Measurements from ENCODE around the gene CRKL. TPM values are rescaled to one million over a fixed set of nuclear protein-coding genes. Genes with fewer than 3 reads are reported as not detected.

The CRKL gene
- total RNA-seq, 1 experiment from 2014 or later: 39.5 TPM

Other genes with a start within 250 kb of the CRKL start
- 11.2 and 11.3 TPM in 2 replicates for gene SERPIND1, start 143.3 kb upstream of the CRKL start, total RNA-seq (2014; rRNA removed; shearing (Covaris generic))
- 17.3 and 24.6 TPM in 2 replicates for gene PI4KA, start 58.6 kb upstream of the CRKL start, total RNA-seq (2014; rRNA removed; shearing (Covaris generic))
- 9.0 and 11.2 TPM in 2 replicates for gene SNAP29, start 58.4 kb upstream of the CRKL start, total RNA-seq (2014; rRNA removed; shearing (Covaris generic))
- 0.98 and 1.4 TPM in 2 replicates for gene AIFM3, start 49.8 kb downstream of the CRKL start, total RNA-seq (2014; rRNA removed; shearing (Covaris generic))
- 20.1 and 24.1 TPM in 2 replicates for gene LZTR1, start 64.9 kb downstream of the CRKL start, total RNA-seq (2014; rRNA removed; shearing (Covaris generic))
- gene THAP7, start 84.7 kb downstream of the CRKL start, total RNA-seq (2014; rRNA removed; shearing (Covaris generic)): 21.3 and 28.0 TPM in 2 replicates
- 5.2 and 6.9 TPM in 2 replicates for gene P2RX6, start 97.8 kb downstream of the CRKL start, total RNA-seq (2014; rRNA removed; shearing (Covaris generic))
- not detected in 2 replicates for gene SLC7A4, start 115.2 kb downstream of the CRKL start, total RNA-seq (2014; rRNA removed; shearing (Covaris generic))
- gene LRRC74B, start 128.5 kb downstream of the CRKL start, total RNA-seq (2014; rRNA removed; shearing (Covaris generic)): not detected in 2 replicates